Gastroesophageal sphincter (tissue), 4 donors: ENCODE measurements around the gene EGR4. TPM values are rescaled to one million over a fixed set of nuclear protein-coding genes. Genes with fewer than 3 reads are reported as not detected.

Experiments used
- ATAC-seq: fragments of 150-250 bp; one replicate; pipeline ENCODE4 v1.9.1; 2016; ENCODE audit warnings: mild to moderate bottlenecking, moderate library complexity
- H3K27ac ChIP-seq, 4 donors: fragments of 200-600 bp; sonication (generic) in 3 of 4; 1 replicate in 3 of 4; 2 replicates in 1 of 4; pipeline ENCODE4 v1.5.1; 2016 to 2019
- H3K27me3 ChIP-seq: fragments of 200-600 bp; sonication (generic); one replicate; pipeline ENCODE4 v1.5.1; 2019
- H3K36me3 ChIP-seq, 2 donors: fragments of 200-600 bp; sonication (generic); one replicate each; pipeline ENCODE4 v1.5.1; 2019; ENCODE audit warnings: control low read depth in 1 of 2
- H3K4me1 ChIP-seq, 3 donors: fragments of 200-600 bp; sonication (generic); 1 replicate in 2 of 3; 2 replicates in 1 of 3; pipeline ENCODE4 v1.5.1; 2016 to 2019; ENCODE audit warnings: control low read depth in 2 of 3
- H3K4me3 ChIP-seq, 2 donors: fragments of 200-600 bp; sonication (generic); one replicate each; pipeline ENCODE4 v1.5.1; 2019; ENCODE audit warnings: mild to moderate bottlenecking in 1 of 2, moderate library complexity in 1 of 2
- H3K9me3 ChIP-seq, 3 donors: fragments of 200-600 bp; sonication (generic); one replicate each; pipeline ENCODE4 v1.5.1; 2017 to 2019; ENCODE audit warnings: control low read depth in 2 of 3
- CTCF ChIP-seq, 4 experiments: fragments of 200-600 bp in 2 of 4; fragments of 450-650 bp in 2 of 4; sonication (generic) in 1 of 4; IDR thresholded peaks; one replicate each; pipeline ENCODE4 v1.5.1; 2017 to 2019; ENCODE audit warnings: antibody characterized with exemption in 4 of 4, mild to moderate bottlenecking in 2 of 4, moderate library complexity in 2 of 4
- EP300 ChIP-seq: sonication (generic); formaldehyde crosslinking; IDR thresholded peaks from one replicate; pipeline ENCODE4 v1.6.1; 2017; ENCODE audit warnings: antibody characterized with exemption, mild to moderate bottlenecking
- POLR2A ChIP-seq, 2 donors: fragments of 450-650 bp; IDR thresholded peaks; one replicate each; pipeline ENCODE4 v1.6.1; 2017; ENCODE audit warnings: antibody characterized with exemption in 2 of 2, mild to moderate bottlenecking in 2 of 2, moderate library complexity in 1 of 2
- POLR2AphosphoS5 ChIP-seq: sonication (generic); formaldehyde crosslinking; IDR thresholded peaks from one replicate; pipeline ENCODE4 v1.6.1; 2017; ENCODE audit warnings: antibody characterized with exemption
- WGBS, 2 donors: methylation state at CpG; one replicate each; pipeline ENCODE4 v1.1.5; 2018; ENCODE audit warnings: low coverage in 1 of 2; 5-methylcytosine and 5-hydroxymethylcytosine counted together
- total RNA-seq, 4 donors: library from RNA; depleted of rRNA; stranded (reverse); fragments of >200 nt; gene quantifications; one replicate each; pipeline ENCODE4 v1.1.0, GENCODE V29; 2016

The EGR4 gene
- total RNA-seq, 4 donors from 2014 or later: not detected

GRCh38 chr2:73253901-73254300, 39.4 kb downstream of the EGR4 start:
- Histone ChIP-seq H3K36me3 (peaks cover 0 to 65% of the 10 kb centered on the region in 2 donors), H3K27me3 (no peaks in the 10 kb centered on the region), H3K9me3 (no peaks in the 10 kb centered on the region), H3K4me3 (no peak overlapping the region), H3K4me1 (no peaks in the 10 kb centered on the region), H3K27ac (no peak overlapping the region)
- TF ChIP-seq EP300 (no peak), POLR2A (IDR thresholded peaks at IDR 0.05) (no peak), POLR2AphosphoS5 (no peak), CTCF (IDR thresholded peaks at IDR 0.05) (no peak)
- ATAC-seq: no peak
- WGBS, 2 donors: 78 to 100% methylated on average over 1 of the region's 3 CpGs

- TF ChIP-seq POLR2AphosphoS5 (no peak), POLR2A (IDR thresholded peaks at IDR 0.05) (no peak), EP300 (no peak), CTCF (IDR thresholded peaks at IDR 0.05) (no peak)
Observed at GRCh38 chr2:73253400-73253799, 39.9 kb downstream of the EGR4 start.

GRCh38 chr2:73252238-73253027, 40.9 kb downstream of the EGR4 start:
- Histone ChIP-seq H3K9me3 (no peaks in the 10 kb centered on the region), H3K4me3 (no peak overlapping the region), H3K27ac (no peak overlapping the region), H3K4me1 (no peaks in the 10 kb centered on the region), H3K36me3 (peaks cover 0 to 80% of the 10 kb centered on the region in 2 donors), H3K27me3 (no peaks in the 10 kb centered on the region)
- TF ChIP-seq CTCF (IDR thresholded peaks at IDR 0.05) (no peak), EP300 (no peak), POLR2A (IDR thresholded peaks at IDR 0.05) (no peak)
- 100% methylated on average over 3 of the region's 17 CpGs; no CpG with 5 or more reads in 1 of the 2 donors for WGBS, 2 donors
- no peak for ATAC-seq

More at GRCh38 chr2:73253400-73253799, 39.9 kb downstream of the EGR4 start:
- no peaks in the 10 kb centered on the region for H3K27me3 ChIP-seq
- H3K27ac ChIP-seq: no peak overlapping the region
- H3K36me3 ChIP-seq: peaks cover 0 to 70% of the 10 kb centered on the region in 2 donors
- no peak overlapping the region for H3K4me3 ChIP-seq
- no peaks in the 10 kb centered on the region for H3K9me3 ChIP-seq
- WGBS, 2 donors: 0 to 54% methylated on average over 1 to 2 of the region's 2 CpGs
- no peak for ATAC-seq
- H3K4me1 ChIP-seq: no peaks in the 10 kb centered on the region

- WGBS, 2 donors: 56 to 84% methylated on average over 3 to 4 of the region's 17 CpGs
- no peak for ATAC-seq
- Histone ChIP-seq H3K27me3 (no peaks in the 10 kb centered on the region), H3K27ac (no peak overlapping the region), H3K4me3 (no peak overlapping the region), H3K9me3 (no peaks in the 10 kb centered on the region), H3K36me3 (peaks cover 0 to 92% of the 10 kb centered on the region in 2 donors), H3K4me1 (no peaks in the 10 kb centered on the region)
- TF ChIP-seq EP300 (no peak), POLR2AphosphoS5 (no peak), CTCF (IDR thresholded peaks at IDR 0.05) (no peak), POLR2A (IDR thresholded peaks at IDR 0.05) (no peak)
Observed at GRCh38 chr2:73250872-73251846, 42.2 kb downstream of the EGR4 start.
